ENCODE results near the gene KCNA10.

The KCNA10 gene

GRCh38 chr1:110501488-110502132 lies 17.4 kb downstream of the KCNA10 start:
- no peak overlapping the region for H3K4me3 ChIP-seq (ENCODE audit: low read depth, low read length)

DNA sequence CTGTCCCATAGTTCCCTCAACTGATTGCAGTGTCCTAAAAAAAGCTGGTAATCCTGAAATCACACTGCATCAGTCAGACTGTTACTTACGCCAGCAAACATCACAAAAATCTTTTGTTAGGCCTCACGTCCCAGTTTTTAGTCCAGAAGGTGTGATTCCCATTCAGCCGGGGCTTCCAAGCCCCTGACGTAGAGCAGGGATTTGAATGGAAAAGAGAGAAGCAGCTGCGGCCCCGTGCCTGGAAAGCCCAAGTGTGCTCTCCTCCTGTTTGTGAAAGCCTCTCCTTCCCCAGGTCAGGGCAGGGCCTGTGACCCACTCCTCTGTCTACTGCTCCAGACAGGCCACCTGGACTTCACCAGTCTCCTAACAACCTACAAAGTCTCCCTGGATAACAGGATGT lies 20.7 kb downstream of the KCNA10 start:
- H3K4me3 ChIP-seq (ENCODE audit: low read depth, low read length) = no peak overlapping the region

DNA sequence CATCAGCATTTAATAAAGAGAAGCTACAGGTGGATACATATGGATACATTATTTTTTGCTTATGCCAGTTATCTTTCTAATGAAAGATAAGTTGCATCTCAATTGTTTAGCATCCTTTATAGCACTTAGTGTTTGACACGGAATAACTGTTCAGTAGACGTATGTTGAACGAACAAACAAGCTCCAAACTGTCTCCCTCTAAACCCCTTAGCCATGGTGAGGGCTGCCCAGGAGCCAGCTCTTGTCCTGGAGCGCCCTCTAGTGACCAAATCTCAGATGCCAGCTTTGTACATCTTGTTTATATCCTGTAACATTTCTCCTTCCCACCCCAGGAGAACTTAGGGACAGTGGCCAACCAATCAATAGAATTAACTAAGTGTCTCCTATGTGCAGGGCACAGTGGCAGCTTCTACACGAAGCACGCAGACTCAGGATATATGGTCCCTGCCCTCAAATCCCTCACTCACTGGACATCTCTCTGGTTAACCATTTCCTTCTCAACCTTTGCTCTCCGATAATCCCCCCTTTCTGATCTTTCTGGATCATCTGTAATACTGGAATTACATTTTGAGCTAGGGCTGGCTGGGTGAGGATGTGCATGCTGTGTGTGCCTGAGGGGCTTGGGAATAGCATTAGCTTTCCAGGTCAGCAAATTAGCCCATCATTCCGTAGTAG lies 22.9 kb downstream of the KCNA10 start:
- H3K4me3 ChIP-seq (ENCODE audit: low read depth, low read length) = no peak overlapping the region

GRCh38 chr1:110494522-110495406 lies 24.2 kb downstream of the KCNA10 start:
- H3K4me3 ChIP-seq (ENCODE audit: low read depth, low read length) = no peak overlapping the region

DNA sequence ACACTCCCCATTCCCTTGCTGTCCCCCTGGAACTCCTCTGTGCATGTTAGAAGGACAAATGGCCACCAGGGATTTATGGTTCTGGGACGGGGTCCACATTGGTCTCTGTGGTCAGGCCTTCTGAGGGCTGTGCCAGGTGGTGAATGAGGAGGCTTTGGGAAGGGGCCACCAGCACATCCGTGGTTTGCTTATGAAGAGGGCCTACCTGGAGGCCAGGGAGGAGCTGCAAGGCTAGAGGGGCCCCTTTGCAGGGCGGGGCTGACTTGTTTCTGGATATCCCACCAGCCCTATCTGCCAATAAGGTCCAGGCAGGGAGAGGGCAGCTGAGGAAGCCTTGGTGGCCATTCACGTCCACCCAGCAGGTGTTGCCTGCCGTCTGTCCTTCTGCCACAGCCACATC lies 24.9 kb downstream of the KCNA10 start:
- no peak overlapping the region for H3K4me3 ChIP-seq (ENCODE audit: low read depth, low read length)

- no peak overlapping the region for H3K4me3 ChIP-seq (ENCODE audit: low read depth, low read length)
Observed at GRCh38 chr1:110493059-110493699, 25.8 kb downstream of the KCNA10 start.

- no peak overlapping the region for H3K4me3 ChIP-seq (ENCODE audit: low read depth, low read length)
Observed at GRCh38 chr1:110492573-110492972, 26.4 kb downstream of the KCNA10 start.

- H3K4me3 ChIP-seq (ENCODE audit: low read depth, low read length) = no peak overlapping the region
Observed at GRCh38 chr1:110490791-110491451, 28.1 kb downstream of the KCNA10 start.

DNA sequence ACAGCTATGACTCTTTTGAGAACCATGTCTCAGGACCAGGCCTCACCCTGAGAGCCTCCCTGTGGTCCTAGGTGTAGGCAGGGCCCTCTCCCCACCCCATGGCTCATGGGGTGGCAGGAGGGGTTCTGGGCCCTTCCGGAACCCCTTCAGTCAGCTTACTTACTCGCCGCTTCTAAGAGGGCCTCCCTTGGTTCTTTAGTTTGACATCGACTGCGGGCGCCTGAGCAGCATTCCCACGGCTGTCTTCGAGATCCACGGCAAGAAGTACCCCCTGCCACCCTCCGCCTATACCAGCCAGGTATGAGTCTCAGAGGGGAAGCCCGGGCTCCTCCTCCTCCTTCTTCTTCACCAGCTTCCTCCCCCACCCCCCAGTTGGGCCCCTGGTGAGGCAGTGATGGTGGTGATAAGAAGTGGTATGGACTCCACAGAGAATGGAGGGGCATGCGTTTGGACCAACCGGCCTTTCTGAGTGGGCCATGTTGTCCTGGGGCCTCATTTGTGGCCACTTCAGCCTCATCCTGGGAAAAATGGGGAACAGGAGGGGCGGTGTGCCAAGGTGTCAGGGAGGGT lies 28.9 kb downstream of the KCNA10 start:
- no peak overlapping the region for H3K4me3 ChIP-seq (ENCODE audit: low read depth, low read length)

DNA sequence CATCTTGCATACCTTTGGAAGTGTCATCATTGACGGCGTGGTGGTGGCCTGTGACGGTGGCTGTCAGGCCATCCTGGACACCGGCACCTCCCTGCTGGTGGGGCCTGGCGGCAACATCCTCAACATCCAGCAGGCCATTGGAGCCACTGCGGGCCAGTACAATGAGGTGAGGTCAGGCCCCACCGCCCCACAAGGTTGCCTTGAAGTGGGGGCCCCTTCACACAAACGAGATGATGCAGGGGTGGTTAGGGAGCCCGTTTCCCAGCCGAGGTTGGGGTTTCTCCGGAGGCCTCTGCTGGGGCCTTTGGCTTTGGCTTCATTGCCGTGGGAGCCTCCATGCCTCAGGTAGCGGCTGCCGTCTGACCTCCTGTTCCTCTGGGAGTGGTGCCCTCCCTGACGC lies 29.6 kb downstream of the KCNA10 start:
- no peak overlapping the region for H3K4me3 ChIP-seq (ENCODE audit: low read depth, low read length)

DNA sequence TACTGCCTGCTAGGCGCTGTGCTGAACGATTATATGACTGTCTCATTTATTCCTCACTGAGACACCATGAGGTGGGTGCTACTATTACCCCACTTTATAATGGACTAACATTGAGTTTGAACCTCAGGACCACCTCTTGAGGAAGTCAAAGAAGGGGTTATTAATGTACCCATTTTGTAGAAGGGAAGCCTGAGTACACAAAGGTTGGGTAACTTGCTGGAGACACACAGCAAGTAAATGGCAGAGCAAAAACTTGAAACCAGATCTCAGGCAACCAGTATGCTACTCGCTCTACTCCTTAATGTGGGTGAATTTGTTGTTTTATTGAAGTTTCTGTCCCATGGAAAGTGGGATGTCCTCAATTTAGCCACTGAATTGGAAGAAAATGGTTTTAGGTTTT lies 30.1 kb downstream of the KCNA10 start:
- H3K4me3 ChIP-seq (ENCODE audit: low read depth, low read length) = no peak overlapping the region

DNA sequence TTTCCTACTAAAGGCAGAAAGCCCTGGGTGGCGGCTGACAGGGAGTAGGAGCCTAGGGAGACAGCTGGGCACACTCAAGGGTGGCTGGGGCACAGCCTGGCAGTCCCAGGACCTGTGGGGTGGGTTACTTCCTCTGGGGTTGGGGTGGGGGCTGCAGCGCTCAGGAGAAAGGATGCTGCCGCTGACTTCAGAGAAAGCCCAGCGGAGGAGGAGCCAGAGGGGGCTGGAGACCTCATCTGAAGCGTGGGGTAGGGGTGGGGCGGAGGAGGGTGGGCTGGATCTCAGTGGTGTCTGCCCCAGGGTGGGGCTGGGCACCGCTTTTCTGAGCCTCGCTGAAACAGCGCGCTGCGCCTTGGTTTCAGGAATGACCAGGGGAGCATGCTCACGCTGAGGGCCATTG lies 30.8 kb downstream of the KCNA10 start:
- no peak overlapping the region for H3K4me3 ChIP-seq (ENCODE audit: low read depth, low read length)

DNA sequence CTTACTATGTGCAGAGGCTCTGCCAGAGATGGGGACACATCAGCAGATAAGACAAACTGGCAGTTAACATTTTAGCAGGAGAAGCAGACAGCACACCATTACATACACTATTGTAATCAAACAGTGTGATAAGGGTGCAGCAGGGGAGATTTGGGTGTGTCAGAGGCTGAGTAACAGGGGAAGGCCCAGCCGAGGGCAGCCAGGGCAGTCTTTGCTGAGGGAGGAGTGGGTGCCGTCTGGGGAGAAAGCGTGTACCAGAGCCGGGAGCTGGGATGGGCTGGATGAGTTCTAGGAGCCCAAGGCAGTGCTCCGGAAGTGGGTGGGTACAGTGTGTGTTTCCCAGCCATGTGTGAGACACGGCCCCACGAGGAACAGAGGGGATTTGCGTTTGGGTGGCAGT lies 31.2 kb downstream of the KCNA10 start:
- H3K4me3 ChIP-seq (ENCODE audit: low read depth, low read length) = no peak overlapping the region

DNA sequence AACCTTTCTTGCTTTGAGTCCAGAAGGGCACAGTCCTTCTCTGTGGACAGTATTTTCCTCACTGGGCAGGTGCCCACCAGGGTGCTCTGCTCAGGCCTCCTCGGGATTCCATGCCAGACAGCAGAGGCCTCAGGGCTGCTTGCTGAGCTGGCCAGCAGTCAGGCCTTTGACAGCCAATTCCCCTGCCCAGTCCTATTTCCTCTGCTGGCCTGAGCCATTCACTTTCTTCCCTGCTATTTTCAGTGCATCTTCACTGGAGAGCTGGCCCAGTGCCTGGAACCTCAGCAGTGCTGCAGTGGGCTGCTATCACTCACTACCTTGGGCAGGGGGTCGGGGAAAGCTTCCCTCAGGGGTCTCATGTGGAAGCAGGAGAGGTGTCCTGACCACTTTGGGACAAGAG lies 33.2 kb downstream of the KCNA10 start:
- no peak overlapping the region for H3K4me3 ChIP-seq (ENCODE audit: low read depth, low read length)

- H3K4me3 ChIP-seq (ENCODE audit: low read depth, low read length) = no peak overlapping the region
Observed at GRCh38 chr1:110484801-110485200, 34.2 kb downstream of the KCNA10 start.

DNA sequence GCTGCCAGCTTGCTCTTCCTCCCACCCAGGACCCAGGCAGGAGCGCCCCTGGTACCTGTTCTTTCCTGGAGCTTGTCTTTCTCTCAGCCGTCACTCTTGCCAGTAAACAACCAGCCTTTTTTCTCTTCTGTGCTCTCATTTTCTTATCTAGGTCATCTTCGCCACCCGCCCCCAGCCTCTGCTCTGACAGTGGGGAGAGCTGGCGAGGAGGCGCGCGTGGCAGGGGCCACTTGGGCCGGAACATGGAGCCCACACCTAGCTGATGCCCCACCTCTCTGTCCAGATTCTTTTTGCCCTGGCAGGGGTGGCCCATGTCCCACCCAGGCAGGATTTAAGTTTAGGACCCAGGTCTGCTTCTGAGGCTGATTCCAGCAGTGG lies 35.7 kb downstream of the KCNA10 start:
- no peak overlapping the region for H3K4me3 ChIP-seq (ENCODE audit: low read depth, low read length)

DNA sequence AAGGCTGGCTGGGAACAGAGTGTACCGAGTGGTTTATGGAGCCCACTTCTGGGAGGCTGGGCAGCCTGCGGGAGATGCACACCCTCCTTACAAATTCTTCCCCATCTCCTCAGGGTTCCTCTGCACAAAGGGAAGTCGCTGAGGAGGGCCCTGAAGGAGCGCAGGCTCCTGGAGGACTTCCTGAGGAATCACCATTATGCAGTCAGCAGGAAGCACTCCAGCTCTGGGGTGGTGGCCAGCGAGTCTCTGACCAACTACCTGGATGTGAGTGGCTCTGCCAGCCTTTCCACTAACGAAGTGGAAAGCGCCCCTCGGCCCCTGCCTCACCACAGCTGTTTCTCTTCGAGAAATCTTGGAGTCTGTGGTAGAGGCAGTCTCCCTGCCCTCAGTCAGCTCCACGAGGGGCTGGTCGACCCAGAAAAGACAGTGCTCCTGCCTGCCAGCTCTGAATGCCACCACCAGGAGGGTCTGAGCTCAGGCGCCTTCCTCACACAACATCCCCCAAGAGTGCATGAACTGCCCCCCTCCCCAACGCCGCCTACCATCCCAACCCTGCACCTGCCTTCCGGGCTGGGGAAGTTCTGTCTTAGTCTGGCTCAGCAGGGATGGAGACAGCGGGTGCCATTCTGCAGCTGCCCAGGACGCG lies 36.2 kb downstream of the KCNA10 start:
- no peak overlapping the region for H3K4me3 ChIP-seq (ENCODE audit: low read depth, low read length)

- H3K4me3 ChIP-seq (ENCODE audit: low read depth, low read length) = no peak overlapping the region
Observed at GRCh38 chr1:110481968-110482623, 36.9 kb downstream of the KCNA10 start.

DNA sequence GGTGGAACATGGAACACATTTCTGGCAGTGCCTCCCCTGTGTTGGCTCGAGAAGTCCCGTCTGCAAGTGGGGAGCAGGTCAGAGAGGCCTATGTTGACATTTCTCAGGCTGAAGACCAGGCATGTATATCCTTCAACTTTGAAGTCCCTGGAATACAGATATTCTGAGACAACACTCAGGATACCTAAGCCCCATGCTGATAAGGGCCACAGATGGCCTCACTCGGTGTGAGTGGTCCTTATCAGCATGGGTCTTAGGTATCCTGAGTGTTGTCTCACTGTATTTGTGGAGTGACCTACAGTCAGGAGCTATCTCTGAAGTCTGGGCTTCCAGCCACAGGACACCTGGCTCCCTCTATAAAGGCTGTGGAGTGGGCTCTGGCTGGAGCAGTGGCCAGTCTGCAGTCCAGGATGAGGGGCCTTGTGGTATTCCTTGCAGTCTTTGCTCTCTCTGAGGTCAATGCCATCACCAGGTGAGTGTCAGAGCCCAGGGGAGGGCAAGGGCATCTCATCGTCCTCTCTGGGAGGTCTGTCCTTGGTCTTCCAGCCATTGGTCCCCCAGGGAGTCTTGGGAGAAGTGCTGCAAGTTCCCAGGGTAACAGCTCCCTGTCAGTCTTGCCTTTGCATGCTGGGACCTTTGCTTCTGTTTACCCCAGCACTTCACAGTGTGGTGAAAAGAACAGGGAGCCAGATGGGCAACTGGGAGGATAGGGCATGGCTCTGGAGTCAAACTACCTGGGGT lies 38.4 kb downstream of the KCNA10 start:
- H3K4me3 ChIP-seq (ENCODE audit: low read depth, low read length) = no peak overlapping the region

All from iPS-11a (cell line).